GM23248 (cell line): Measurements from ENCODE around the gene PLA2R1.

Experiments used
- EZH2 ChIP-seq: fragments of 200-600 bp; sonication (generic); IDR thresholded peaks from 2 replicates; pipeline ENCODE4 v1.6.1; 2018; ENCODE audit warnings: antibody characterized with exemption, mild to moderate bottlenecking; ENCODE audit not compliant: insufficient read depth, poor library complexity, severe bottlenecking
- EZH2phosphoT487 ChIP-seq: fragments of 200-600 bp; sonication (generic); IDR thresholded peaks from 2 replicates; pipeline ENCODE4 v1.6.1; 2018; ENCODE audit warnings: antibody characterized with exemption, moderate library complexity, mild to moderate bottlenecking, low read depth; ENCODE audit not compliant: insufficient read depth

DNA sequence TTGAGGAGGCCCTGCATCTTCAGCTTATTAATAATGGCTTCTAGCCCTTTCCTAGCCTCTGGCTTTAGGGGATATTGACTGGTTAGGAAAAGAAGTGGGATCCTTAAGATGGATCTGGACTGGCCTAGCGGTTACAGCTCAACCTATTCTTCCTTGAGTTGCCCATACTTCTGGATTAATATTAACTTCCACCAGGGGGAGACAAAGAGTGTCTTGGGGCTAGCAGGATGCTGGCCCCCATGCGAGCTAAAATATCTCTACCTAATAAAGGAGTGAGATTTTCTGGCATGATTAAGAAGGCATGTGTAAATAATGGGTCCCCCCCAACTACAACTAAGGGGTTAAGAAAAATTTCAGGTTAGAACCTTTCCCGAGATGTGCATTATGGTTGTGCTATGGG is 23.2 kb upstream of the PLA2R1 start:
- TF ChIP-seq EZH2 (no peak), EZH2phosphoT487 (no peak)
